Measurements from ENCODE around the gene MPG.
"Not testable (repeated sequence)": the region's sequence is repeated elsewhere in the genome, so short reads cannot be mapped to it uniquely, and the experiment has no call there.

MPG gene

DNA sequence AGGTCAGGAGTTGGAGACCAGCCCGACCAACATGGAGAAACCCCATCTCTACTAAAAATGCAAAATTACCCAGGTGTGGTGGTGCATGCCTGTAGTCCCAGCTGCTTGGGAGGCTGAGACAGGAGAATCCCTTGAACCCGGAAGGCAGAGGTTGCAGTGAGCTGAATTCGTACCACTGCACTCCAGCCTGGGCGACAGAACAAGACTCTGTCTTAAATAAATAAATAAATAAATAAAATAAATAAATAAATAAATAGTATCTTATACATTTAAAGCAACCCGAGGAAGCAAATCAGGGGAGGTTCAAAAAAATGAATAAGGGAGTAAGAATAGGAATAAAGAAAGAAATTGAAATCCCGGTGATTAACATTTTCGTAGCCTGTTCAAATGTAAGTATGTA is 31.5 kb upstream of the MPG start:
- not testable (repeated sequence) for DNase-seq (ENCODE audit: low read depth); H3K4me3 ChIP-seq (ENCODE audit: low read depth, low read length)

DNA sequence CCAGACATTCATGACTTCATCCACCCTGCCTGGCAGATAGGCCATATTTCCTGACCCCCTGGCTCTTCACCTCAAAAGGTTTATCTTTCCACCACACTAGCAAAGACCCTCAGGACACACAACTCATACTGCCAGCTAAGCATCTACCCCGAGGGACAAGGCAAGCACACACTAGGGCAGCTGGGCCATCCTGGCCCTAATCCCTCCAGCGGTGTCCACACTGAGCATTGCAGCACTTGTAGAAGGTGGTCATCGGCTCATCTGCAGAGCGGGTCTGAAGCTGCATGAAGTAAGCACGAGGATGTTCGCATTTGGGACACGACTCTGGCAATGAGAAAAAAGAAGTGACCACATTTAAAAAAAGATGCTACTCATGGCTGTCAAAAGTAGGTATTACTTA is 30.8 kb upstream of the MPG start:
- H3K4me3 ChIP-seq (ENCODE audit: low read depth, low read length) = no peak overlapping the region
- DNase-seq (ENCODE audit: low read depth) = no peak

DNA sequence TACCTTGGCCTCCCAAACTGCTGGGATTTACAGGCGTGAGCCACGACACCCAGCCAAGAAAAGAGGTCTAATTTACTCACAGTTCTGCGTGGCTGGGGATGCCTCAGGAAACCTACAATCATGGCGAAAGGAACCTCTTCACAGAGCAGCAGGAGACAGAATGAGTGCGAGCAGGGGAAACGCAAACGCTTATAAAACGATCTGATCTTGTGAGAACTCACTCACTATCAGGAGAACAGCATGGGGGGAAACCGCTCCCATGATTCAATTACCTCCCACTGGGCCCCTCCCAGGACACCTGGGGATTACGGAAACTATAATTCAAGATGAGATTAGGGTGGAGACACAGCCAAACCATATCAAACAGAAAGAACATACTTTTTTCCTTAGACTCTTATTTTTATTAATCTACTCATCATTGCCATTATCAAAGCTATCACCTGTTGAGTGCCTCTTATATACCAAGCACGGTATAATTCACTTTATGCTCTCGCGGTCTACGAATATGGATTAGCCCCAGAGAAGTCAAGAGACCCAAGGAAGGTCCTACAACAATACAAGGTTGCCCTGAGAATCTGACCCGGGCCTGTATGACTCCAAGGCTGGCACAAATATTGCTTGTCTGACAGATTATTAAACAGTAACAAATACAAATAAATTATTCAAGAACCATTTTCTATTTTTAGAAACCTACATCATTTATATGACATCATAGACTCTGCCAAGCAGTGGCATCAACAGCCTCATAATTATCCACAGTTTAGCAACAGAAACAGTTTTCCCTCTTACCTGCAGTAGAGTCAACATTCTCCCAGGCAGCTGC is 27.0 kb upstream of the MPG start:
- H3K4me3 ChIP-seq (ENCODE audit: low read depth, low read length) = no peak overlapping the region
- no peak for DNase-seq (ENCODE audit: low read depth)

DNA sequence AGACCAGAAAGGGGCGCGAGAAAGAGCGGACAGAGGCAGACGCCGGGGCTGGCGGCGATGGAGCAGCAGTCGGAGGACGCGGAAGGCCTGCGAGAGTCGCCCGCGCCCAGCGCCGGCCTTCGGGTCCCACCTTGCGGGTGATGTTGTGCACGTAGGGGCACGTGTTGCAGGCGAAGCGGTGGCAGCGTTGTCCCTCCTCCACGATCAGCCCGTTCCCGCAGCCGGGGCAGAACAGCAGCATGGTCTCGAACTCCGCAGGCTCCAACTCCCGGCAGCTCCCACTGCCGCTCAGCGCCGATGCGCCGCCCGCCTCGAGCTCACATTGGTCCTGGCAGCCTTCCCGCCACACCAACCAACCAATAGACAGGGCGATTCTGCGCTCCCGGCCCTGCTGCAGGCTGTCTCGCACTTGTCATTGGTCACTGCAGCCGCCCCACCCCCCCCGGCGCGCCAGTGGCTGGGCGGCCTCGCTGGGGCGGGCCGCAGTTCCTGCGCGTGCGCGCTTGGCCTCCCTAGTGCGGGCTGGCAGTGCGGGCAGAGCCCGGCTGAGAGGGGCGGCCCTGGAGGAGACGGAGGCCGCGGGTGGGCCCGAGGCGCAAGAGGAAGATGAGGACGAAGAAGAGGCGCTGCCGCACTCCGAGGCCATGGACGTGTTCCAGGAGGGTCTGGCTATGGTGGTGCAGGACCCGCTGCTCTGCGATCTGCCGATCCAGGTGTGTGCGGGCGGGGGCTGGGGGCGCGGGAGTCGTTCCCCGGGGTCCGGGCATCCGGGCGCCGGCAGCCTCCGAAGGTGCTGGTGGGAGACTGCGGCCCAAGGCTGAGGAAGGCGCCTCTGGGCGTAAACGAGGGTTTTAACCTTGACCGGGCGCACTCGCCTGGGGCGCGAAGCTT is 24.4 kb upstream of the MPG start, which contains the start of the genes POLR3K and SNRNP25:
TSS of gene POLR3K (minus strand) at position 263 of the 891 bp plus-strand sequence. CDS start at position 241, 22 bp downstream.
TSS of gene SNRNP25 (plus strand) at position 483 of the 891 bp plus-strand sequence. CDS start at position 672, 189 bp downstream.
- peak; percentile 94 for DNase-seq (ENCODE audit: low read depth)
- peak within 1 kb of the TSS; percentile 87 for H3K4me3 ChIP-seq (ENCODE audit: low read depth, low read length)

DNA sequence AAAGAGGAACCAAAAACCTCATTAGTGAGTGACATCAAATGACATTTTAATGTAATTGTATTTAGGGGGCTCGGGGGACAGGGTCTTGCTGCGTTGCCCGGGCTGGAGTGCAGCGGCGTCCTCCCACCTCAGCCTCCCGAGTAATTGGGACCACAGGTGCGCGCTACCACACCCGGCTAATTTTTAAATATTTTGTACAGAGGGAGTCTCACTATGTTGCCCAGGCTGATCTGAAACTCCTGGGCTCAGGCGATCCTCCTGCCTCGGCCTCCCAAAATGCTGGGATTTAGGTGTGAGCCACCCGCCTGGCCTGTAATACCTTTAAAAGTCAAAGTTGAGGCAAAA is 23.8 kb upstream of the MPG start:
- peak overlapping the region; percentile 87 for H3K4me3 ChIP-seq (ENCODE audit: low read depth, low read length)
- no peak for DNase-seq (ENCODE audit: low read depth)

DNA sequence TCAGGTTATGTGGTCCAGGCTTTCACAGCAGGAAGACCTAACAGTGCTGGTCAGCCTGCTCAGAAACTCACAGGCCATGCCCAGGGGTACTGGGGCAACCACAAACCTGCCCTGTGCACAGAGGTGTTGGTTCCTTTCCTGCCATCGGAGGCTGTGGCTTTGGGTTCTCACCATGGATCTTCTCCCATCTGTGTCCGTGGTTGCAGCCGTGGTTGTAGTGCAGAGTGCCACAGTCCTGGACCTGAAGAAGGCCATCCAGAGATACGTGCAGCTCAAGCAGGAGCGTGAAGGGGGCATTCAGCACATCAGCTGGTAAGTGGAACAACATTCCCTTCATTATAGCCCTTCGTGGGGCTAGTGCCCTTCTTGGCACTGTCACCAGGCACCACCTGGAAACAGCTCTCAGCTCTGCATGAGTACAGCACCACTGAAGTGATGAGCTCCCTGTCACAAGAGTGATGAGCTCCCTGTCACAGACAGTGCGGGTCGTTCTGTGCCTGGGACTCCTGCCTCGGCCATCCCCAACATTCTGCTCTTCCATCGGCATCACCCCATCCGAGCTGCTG is 22.4 kb upstream of the MPG start:
- H3K4me3 ChIP-seq (ENCODE audit: low read depth, low read length) = no peak overlapping the region
- DNase-seq (ENCODE audit: low read depth) = no peak

DNA sequence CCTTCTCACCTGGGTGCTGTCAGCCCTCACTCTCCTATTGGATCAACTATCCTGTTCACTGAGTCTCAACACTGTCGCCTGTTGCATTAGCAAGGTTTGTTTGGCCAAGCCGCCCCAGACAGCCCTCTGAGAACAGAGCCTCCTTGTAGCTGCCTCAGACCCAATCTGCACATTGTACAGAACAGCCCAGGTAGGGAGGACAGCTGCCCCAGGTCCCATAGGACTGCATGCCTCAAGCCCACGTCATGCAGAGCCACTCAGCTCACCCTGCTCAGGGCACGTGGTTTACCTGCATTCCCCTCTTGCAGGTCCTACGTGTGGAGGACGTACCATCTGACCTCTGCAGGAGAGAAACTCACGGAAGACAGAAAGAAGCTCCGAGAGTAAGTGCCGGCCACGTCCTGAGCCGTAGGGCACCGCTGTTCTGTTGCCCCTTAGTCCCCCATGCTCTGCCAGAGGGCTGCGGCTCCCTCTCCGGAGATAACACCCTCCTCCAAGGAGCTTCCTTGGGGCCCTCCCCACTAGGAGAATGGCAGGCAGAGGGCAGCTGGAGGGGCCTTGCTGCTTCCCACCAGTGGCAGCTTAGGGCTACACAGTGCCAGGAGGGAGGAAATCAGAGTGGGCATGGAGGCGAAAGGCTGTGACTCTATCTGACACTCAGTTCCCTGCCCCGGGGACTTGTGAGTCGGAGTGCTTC is 21.6 kb upstream of the MPG start:
- no peak for DNase-seq (ENCODE audit: low read depth)
- no peak overlapping the region for H3K4me3 ChIP-seq (ENCODE audit: low read depth, low read length)

DNA sequence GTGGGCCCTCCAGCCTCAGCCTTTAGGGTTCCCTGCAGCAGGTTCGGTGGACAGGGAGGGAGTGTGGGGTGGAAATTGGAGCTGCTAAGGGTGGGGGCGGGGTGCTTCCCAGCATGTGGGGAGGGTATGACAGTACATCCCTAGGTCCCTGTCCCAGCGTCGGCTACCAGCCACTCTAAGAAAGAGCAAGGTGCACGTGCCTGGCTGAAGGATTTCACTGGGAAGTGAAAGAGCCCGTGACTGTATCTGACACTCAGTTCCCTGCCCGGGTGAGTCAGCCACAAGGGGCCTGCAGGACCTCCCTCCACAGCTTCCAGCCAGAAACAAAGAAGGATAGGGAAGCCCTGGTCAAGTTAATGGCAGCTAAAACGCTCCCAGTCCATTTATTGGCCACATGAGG is 20.3 kb upstream of the MPG start:
- H3K4me3 ChIP-seq (ENCODE audit: low read depth, low read length) = no peak overlapping the region
- DNase-seq (ENCODE audit: low read depth) = no peak

DNA sequence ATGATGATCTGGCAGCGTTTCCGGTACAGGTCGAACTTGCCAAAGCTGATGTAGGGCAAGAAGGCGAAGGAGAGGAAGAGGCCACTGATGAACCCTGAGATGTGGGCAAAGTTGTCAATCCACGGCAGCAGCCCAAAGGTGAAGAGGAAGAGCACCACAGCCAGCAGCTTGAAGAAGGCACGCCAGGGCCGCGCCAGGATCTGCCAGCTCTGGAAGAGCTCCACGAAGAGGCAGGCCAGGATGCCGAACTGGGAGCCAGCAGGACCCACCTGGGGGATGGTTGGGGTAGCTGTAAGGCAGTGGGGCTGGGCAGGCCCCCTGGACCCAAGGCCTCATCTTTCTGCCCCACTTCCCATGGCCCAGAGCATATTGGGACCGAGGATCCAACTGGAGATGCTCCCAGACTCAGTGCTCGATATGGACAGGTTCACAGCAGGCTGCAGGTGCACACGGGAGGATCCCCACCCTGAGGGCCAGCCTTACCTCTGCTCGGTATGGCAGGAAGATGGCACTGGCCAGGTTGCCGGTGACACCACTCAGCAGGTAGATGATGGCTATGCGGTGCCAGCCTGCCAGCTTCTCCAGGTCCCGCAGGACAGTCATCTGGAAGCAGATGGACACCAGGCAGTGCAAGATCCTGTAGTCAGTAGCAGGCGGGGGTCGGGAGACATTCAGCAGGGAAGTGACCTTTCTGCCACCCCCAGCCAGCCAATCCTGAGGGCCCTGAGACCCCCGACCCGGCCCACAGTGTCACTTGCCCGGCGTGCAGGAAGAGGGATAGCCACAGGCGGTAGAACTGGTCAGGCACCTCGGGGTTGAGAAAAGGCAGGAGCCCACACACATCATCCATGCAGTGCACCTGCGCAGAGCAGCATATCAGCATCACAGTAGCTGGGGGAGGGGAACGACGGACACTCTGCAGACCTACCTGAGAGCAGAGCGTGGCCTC is 19.3 kb upstream of the MPG start:
- H3K4me3 ChIP-seq (ENCODE audit: low read depth, low read length) = no peak overlapping the region
- DNase-seq (ENCODE audit: low read depth) = no peak

DNA sequence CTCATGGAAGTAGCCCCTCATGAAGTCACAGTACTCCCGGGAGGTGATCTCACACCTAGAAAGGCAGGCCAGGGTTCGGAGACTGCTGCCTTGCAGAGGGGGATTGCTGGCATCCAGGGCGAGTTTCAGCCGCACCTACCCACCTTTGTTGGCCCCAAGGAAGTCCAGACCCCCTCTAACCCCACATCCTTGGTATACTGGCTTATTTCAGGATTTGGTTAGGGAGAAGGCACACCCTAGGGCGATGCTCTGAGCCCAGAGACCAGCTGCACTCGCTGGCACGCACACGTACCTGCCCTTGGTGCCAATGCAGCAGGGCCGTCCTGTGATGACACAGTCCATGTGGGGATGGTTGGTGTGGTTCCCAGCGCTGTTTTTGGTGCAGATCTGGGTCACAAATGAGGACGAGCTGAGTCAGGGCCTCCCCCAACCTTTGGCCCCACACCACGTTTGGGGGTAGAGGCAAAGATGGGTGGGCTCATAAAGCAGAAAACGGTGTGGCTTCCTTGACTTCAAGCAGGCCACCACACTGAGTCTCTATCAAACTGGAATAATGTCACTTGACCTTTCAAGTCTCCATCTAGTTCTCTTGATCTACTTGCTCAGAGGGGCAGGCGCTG is 18.5 kb upstream of the MPG start:
- H3K4me3 ChIP-seq (ENCODE audit: low read depth, low read length) = no peak overlapping the region
- DNase-seq (ENCODE audit: low read depth) = no peak

DNA sequence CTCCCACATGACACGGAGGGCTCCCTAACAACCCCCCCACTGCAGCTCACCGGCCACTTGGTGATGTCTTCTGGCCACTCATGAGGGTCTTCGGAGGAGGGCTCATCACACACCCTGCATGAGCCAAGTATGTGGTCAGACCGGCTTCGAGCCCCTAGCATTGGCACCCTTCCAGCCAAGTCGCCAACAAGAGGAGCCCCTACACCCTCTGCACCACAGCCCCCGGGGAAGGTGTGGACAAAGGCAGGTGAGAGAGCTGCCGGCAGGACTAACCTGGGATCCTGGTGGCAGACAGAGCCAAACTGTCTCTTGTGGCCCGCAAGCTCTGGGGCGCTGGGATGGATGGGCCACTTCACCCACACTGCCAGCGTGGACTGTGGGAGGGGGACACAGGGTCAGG is 17.9 kb upstream of the MPG start:
- H3K4me3 ChIP-seq (ENCODE audit: low read depth, low read length) = no peak overlapping the region
- DNase-seq (ENCODE audit: low read depth) = no peak

DNA sequence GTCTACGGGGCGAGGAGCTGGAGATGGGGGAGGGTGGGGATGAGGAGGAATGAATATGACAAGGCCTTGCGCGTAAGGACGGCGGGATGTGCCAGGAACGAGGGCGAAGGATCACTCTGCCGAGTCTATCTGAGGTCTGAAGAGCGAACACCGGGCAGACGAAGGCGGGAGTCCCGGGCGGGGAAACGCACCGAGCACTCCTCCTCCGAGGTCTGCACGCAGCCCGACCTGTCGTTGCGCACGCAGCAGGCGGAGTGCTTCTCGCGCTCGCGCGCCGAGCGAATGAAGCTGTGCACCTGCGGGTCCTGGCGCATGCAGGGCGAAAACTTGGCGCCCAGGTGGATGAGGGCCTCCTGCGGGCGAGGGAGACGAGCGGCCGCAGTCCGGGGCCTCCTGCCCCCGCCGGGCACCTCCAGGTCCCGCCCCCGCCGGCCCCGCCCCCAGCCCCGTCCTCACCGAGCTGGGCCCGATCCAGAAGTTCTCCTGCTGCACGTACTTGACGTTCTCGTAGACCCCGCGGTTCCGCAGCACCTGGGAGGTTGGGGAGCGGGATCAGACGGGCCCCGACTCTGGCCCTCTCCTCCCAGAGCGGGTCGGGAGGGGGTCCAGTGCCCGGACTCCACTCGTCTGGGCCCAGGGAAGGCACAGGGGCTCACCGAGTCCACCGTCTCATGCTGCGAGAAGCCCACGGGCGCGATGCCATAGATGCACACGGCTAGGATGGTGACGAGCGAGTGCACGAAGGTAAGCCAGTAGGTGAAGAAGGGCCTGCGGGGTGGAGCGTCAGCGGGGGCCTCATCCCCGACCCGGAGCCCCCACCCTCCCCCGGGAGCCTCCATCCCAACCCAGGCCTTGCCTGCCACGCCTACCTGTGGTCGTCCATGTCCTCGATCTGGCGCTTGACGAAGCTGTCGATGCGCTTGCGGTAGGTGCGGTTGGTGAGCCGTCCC is 16.8 kb upstream of the MPG start:
- DNase-seq (ENCODE audit: low read depth) = no peak
- no peak overlapping the region for H3K4me3 ChIP-seq (ENCODE audit: low read depth, low read length)

DNA sequence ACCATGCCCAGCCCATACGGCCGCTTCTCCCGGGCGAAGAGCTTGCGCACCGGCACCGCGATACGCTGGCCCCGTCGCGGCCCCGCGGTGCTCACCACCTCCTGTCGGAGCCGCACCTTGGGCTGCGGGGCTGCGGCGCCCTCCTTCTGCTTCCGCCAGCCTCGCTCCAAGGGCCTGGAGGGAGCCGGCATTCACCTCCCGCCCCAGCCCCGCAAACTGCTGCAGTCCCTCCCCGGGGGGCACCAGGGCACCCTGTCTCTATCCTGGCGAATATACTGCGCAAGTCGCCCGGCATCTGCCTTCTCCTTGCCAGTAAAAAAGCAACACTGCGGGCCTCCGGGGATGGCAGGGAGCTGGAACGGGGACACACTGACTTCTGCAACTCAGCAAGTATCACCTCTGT is 16.1 kb upstream of the MPG start:
- no peak for DNase-seq (ENCODE audit: low read depth)
- no peak overlapping the region for H3K4me3 ChIP-seq (ENCODE audit: low read depth, low read length)

DNA sequence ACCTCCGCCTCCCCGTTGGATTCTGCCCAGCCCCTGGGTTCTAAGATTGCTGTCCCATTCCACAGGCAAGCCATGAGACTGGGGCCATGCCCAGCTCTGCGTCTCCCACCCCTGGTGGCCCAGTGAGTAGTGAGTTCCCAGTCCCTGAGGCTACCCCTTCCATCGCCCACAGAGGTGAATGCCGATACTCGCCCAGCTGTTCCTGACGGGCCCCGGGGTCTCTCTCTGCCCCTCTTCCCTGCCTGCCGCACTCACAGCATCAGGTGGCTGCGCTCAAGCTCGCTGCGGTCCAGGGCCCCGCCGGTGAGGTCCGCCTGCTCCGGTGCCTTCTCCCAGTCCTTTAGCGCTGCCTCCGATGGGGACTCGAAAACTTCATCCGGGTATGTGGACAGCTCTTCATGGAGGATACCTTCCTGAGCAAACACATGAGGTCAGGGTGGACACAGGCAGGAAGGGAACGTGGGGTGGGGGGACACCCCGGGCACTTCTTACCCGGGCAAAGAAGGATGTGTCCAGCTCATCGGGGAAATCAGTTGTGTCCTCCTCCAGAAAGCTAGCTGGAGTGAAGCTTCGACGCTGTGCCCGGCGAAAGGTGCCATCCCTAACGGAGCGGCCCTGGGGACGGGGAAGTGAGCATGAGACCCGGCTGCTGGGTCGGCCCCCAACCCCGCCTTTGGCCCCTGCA is 15.6 kb upstream of the MPG start:
- H3K4me3 ChIP-seq (ENCODE audit: low read depth, low read length) = no peak overlapping the region
- no peak for DNase-seq (ENCODE audit: low read depth)

DNA sequence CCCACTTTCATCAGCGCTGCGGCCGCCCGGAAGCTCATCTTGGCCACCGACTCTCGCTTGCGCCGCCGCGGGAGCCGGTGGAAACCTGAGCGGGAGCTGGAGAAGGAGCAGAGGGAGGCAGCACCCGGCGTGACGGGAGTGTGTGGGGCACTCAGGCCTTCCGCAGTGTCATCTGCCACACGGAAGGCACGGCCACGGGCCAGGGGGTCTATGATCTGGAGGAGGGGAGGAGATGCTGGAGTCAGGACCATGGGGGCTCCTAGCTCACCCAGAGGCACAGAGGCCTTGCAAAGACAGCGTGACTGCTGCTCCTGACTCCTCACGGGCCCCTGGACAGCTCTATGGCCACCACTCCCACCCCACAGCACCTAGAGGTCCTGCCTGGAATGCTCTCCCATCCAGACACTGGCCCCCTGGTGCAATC is 15.0 kb upstream of the MPG start:
- no peak for DNase-seq (ENCODE audit: low read depth)
- H3K4me3 ChIP-seq (ENCODE audit: low read depth, low read length) = no peak overlapping the region

DNA sequence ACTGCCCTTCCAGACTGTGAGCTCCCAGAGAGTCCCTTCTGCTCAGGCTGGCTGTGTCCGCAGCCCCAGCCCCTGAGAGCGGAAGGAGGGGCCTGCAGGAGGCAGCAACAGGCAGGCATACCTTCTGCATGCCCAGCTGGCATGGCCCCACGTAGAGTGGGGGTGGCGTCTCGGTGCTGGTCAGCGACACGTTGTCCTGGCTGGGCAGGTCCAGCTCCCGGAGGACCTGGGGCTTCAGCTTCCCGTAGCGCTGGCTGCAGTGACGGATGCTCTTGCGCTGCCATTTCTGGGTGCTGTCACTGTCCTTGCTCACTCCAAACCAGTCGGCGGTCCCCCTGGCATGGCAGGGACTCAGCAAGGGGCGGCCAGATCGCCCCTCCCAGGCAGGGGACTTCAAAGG is 14.6 kb upstream of the MPG start:
- no peak for DNase-seq (ENCODE audit: low read depth)
- no peak overlapping the region for H3K4me3 ChIP-seq (ENCODE audit: low read depth, low read length)
